ENCODE measurements around the gene SPATA6.
"Not testable (repeated sequence)": the region's sequence is repeated elsewhere in the genome, so short reads cannot be mapped to it uniquely, and the experiment has no call there.

Gene SPATA6

GRCh38 chr1:48294656-48295055, 177.3 kb downstream of the SPATA6 start:
- no peak for TF ChIP-seq JUND (IDR thresholded peaks at IDR 0.05; ENCODE audit: low read depth)
- DNase-seq (ENCODE audit: low read depth in 1 of 2, low spot score in 1 of 2) = no peak
- in situ Hi-C loops (cut with HindIII; ENCODE audit: low pct_unique_long_range_greater_than_20kb, low sequenced_read_pairs) = no loop called here

GRCh38 chr1:48294094-48294493, 177.9 kb downstream of the SPATA6 start:
- in situ Hi-C loops (cut with HindIII; ENCODE audit: low pct_unique_long_range_greater_than_20kb, low sequenced_read_pairs); DNase-seq (ENCODE audit: low read depth in 1 of 2, low spot score in 1 of 2): not testable (repeated sequence)

GRCh38 chr1:48292706-48293105, 179.3 kb downstream of the SPATA6 start:
- in situ Hi-C loops (cut with HindIII; ENCODE audit: low pct_unique_long_range_greater_than_20kb, low sequenced_read_pairs) = no loop called here
- DNase-seq (ENCODE audit: low read depth in 1 of 2, low spot score in 1 of 2) = no peak
- TF ChIP-seq JUND (IDR thresholded peaks at IDR 0.05; ENCODE audit: low read depth) = no peak

- in situ Hi-C loops (cut with HindIII; ENCODE audit: low pct_unique_long_range_greater_than_20kb, low sequenced_read_pairs) = no loop called here
- no peak for TF ChIP-seq JUND (IDR thresholded peaks at IDR 0.05; ENCODE audit: low read depth)
- DNase-seq (ENCODE audit: low read depth in 1 of 2, low spot score in 1 of 2) = no peak
Observed at GRCh38 chr1:48291421-48291820, 180.6 kb downstream of the SPATA6 start.

- DNase-seq (ENCODE audit: low read depth in 1 of 2, low spot score in 1 of 2) = no peak
- TF ChIP-seq JUND (IDR thresholded peaks at IDR 0.05; ENCODE audit: low read depth) = no peak
- in situ Hi-C loops (cut with HindIII; ENCODE audit: low pct_unique_long_range_greater_than_20kb, low sequenced_read_pairs) = no loop called here
Observed at GRCh38 chr1:48285525-48285924, 186.5 kb downstream of the SPATA6 start.

GRCh38 chr1:48284696-48285420, 187.1 kb downstream of the SPATA6 start:
- in situ Hi-C loops (cut with HindIII; ENCODE audit: low pct_unique_long_range_greater_than_20kb, low sequenced_read_pairs); DNase-seq (ENCODE audit: low read depth in 1 of 2, low spot score in 1 of 2): not testable (repeated sequence)

GRCh38 chr1:48282329-48282728, 189.7 kb downstream of the SPATA6 start:
- DNase-seq (ENCODE audit: low read depth in 1 of 2, low spot score in 1 of 2); in situ Hi-C loops (cut with HindIII; ENCODE audit: low pct_unique_long_range_greater_than_20kb, low sequenced_read_pairs): not testable (repeated sequence)

GRCh38 chr1:48277437-48277836, 194.6 kb downstream of the SPATA6 start:
- DNase-seq (ENCODE audit: low read depth in 1 of 2, low spot score in 1 of 2); in situ Hi-C loops (cut with HindIII; ENCODE audit: low pct_unique_long_range_greater_than_20kb, low sequenced_read_pairs): not testable (repeated sequence)

- no peak for TF ChIP-seq JUND (IDR thresholded peaks at IDR 0.05; ENCODE audit: low read depth)
- in situ Hi-C loops (cut with HindIII; ENCODE audit: low pct_unique_long_range_greater_than_20kb, low sequenced_read_pairs) = no loop called here
- DNase-seq (ENCODE audit: low read depth in 1 of 2, low spot score in 1 of 2) = no peak
Observed at GRCh38 chr1:48266576-48266975, 205.4 kb downstream of the SPATA6 start.

- no peak for DNase-seq (ENCODE audit: low read depth in 1 of 2, low spot score in 1 of 2)
- TF ChIP-seq JUND (IDR thresholded peaks at IDR 0.05; ENCODE audit: low read depth) = no peak
- in situ Hi-C loops (cut with HindIII; ENCODE audit: low pct_unique_long_range_greater_than_20kb, low sequenced_read_pairs) = no loop called here
Observed at GRCh38 chr1:48263041-48263440, 209.0 kb downstream of the SPATA6 start.

GRCh38 chr1:48261881-48262400, 210.1 kb downstream of the SPATA6 start:
- no peak for DNase-seq (ENCODE audit: low read depth in 1 of 2, low spot score in 1 of 2)
- no peak for TF ChIP-seq JUND (IDR thresholded peaks at IDR 0.05; ENCODE audit: low read depth)
- in situ Hi-C loops (cut with HindIII; ENCODE audit: low pct_unique_long_range_greater_than_20kb, low sequenced_read_pairs) = no loop called here

GRCh38 chr1:48258106-48258505, 213.9 kb downstream of the SPATA6 start:
- DNase-seq (ENCODE audit: low read depth in 1 of 2, low spot score in 1 of 2) = no peak
- TF ChIP-seq JUND (IDR thresholded peaks at IDR 0.05; ENCODE audit: low read depth) = no peak
- in situ Hi-C loops (cut with HindIII; ENCODE audit: low pct_unique_long_range_greater_than_20kb, low sequenced_read_pairs) = no loop called here

GRCh38 chr1:48254254-48254653, 217.8 kb downstream of the SPATA6 start:
- no peak for TF ChIP-seq JUND (IDR thresholded peaks at IDR 0.05; ENCODE audit: low read depth)
- in situ Hi-C loops (cut with HindIII; ENCODE audit: low pct_unique_long_range_greater_than_20kb, low sequenced_read_pairs) = no loop called here
- no peak for DNase-seq (ENCODE audit: low read depth in 1 of 2, low spot score in 1 of 2)

- no peak for DNase-seq (ENCODE audit: low read depth in 1 of 2, low spot score in 1 of 2)
- TF ChIP-seq JUND (IDR thresholded peaks at IDR 0.05; ENCODE audit: low read depth) = no peak
- in situ Hi-C loops (cut with HindIII; ENCODE audit: low pct_unique_long_range_greater_than_20kb, low sequenced_read_pairs) = no loop called here
Observed at GRCh38 chr1:48251821-48252220, 220.2 kb downstream of the SPATA6 start.

All from T47D (cell line).